HG02981 (cell line): ENCODE data around the gene HGFAC.
"Not testable (repeated sequence)": the region's sequence is repeated elsewhere in the genome, so short reads cannot be mapped to it uniquely, and the experiment has no call there.

Source experiments
- ATAC-seq: cut with Tn5 transposase; IDR thresholded peaks from one replicate; pipeline ENCODE4 v1.9.1; 2021; ENCODE audit warnings: mild to moderate bottlenecking, moderate library complexity; ENCODE audit not compliant: unreplicated experiment

The HGFAC gene

DNA sequence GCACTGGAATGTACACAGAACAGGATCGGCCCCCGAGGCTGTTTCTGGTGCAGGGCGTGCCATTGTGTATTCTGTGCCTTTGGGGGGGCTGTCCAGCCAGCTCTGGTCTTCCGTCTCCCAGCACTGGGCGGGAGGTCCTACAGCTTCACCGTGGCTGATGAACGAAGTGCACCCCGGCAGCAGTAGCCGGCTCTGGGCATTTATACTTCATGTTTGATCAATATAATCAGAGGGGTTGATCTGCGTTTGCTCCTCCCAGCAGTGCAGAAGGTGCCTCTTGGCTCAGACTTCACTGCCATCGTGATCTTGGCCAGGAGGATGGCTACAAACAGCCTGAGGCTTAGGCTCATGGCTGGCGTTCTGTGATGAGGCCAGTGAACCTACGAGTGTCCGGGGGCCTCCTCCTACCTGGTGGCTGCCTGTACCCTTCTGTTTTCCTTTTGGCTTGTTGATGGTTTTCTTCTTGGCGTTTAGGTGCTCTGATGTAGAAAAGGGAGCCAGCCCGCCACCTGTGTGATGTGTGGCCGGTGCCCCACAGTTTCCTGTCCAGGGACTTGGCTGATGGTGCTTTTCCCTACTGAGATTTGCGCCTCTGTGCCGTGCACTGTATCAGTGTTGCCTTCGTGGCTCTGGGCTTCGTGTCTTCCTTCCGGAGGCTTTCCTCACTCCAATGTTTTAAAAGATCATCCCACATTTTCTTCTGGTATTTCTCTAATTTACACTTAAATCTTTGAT lies 31.2 kb upstream of the HGFAC start:
- ATAC-seq: no peak

DNA sequence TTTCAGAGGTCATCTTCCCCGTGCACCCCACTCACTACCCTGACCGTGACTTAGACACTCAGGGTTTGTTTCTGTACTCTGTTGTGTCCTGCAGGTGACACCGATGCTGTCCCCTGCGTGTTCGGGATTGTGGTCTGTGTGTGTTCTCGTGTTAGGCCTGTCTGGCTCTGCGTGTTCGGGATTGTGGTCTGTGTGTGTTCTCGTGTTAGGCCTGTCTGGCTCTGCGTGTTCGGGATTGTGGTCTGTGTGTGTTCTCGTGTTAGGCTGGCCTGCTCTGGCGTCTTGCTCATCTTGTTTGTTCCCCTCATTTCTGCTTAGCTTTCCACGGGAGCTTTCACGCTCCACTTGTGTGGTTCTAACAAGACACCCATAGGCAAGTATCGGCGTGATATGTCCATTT lies 30.6 kb upstream of the HGFAC start:
- ATAC-seq: not testable (repeated sequence)

DNA sequence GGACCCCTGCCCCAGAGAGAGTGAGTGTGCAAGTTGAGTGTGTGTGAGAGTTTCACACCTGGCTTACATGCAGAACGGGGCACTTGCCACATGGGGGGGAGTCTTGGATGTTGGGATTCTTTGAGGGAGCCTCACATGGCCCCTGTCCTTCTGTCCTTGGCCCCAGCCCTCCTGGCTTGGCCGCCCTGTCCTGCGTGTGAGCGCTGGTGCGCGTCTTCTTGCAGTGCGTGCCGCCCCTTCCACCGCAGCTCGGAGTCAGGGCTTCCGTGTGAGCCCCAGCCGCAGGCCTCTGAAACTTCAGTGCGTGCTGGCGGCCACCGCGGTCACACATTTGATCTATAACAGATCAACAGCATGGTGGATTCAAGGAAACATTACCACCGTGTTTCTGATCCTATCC lies 30.1 kb upstream of the HGFAC start:
- no peak for ATAC-seq

DNA sequence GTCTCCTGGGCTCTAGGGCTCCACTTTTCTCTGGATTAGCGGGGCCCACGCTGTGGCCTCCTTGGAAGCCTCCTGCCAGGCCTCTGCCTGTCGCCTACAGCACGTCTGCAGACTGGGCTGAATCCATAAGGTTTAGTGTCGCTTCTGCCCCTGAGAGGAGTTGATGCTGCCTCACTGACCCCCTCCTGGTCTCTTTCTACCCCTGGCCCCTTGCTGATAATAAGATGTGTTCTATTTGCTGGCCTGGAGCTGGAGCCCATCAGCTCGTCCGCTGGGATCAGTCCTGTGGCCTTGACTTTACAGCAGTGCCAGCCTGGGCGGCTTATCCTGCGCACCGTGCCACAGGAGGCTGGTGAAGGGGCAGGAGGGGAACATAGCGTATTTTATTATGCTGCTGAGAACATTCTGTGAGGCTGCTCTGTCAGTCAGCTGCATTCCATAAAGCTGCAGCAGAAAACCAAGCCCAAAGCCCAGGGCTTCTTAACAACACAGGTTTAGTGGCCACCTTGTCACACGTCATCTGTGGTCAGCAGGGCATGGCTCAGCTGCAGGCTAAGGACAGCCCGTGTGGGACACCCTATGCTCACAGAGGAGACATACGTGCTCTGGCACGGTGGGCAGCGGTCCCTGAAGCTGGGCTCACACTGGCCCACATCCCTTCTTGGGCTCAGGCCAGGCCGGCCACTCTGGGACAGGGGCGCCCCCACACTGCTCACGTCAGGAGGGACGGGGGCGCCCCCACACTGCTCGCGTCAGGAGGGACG lies 29.3 kb upstream of the HGFAC start:
- no peak for ATAC-seq

DNA sequence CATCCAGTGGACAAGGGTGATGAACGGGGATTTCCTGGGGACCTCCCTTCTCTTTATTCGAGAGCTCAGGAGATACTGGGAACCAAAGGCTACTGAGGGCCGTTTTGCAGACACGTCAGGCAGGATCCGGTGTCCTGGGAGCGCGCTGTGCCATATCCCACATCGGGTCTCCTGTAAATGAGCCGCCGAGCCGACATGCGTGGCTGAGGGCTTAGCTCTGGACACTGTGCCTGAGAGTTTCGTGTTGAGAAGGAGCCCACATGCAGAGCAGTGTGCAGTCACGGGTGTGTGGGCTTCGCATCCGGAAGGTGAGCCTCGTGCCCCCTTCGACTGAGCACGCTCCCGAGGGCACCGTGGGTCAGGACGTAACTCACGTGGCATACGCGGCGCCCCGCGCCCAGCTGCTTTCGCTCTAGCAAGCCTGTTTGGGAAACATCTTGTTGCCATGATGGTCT lies 28.5 kb upstream of the HGFAC start:
- ATAC-seq: no peak

DNA sequence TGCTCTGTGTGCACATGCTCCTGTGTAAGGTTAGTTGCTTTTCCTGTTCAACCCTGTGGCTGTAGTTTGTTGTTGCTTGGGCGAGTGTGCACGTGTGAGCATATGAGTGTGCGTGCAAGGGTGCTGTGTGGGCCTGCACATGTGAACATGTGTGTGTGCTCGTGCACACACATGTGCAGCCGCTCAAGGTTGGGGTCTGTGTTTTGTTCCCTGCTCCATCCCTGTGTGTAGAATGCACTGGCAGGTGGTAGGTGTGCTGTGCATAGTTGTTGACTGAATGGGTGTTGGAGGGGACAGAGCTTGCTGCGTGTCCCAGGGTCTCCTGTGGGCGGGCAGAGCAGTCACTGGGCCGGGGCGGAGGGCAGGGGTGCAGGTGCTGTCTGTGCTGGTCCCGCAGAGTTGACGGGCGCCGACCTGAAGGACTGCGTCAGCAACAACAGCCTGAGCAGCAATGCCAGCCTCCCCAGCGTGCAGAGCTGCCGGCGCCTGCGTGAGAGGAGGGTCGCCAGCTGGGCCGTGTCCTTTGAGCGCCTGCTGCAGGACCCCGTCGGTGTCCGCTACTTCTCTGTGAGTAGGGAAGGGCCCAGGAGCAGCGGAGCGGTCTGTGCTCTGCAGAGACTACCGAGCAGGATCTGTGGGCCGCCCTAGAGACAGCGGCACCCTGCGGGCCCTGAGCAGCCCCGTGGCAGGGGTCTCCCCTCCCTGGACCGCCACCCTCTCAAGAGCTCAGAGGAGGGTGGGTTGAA lies 27.9 kb upstream of the HGFAC start:
- no peak for ATAC-seq

DNA sequence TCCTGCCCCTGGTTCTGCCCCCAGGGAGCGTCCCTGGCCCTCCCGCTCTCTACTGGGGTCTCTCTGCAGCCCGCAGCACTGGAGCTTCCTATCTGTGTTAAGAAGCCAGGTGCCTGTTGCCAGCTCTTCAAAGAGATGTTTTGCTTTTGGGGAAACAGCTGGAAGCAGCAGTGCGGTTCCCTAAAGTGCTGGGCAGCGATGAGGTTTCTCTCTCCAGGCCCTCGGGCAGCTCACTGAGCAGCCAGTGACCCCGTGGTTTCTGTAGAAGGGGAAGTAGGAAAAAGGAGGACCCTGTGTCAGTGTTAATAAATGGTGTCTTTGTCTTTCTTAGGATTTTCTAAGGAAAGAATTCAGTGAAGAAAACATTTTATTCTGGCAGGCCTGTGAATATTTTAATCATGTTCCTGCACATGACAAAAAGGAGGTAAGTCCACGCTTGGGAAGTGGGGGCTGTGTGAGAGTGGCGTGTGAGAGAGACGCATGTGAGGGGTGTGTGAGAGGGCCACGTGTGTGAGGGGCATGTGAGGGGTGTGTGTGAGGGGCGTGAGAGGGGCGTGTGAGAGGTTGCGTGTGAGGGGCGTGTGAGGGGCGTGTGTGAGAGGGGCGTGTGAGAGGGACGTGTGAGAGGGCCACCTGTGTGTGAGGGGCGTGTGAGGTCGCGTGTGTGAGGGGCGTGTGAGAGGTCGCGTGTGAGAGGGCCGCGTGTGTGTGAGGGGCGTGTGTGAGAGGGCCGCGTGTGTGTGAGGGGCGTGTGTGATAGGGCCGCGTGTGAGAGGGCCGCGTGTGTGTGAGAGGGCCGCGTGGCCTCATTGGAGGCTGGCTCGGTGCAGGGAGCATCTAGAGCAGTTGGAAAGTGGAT lies 27.1 kb upstream of the HGFAC start:
- ATAC-seq: no peak

DNA sequence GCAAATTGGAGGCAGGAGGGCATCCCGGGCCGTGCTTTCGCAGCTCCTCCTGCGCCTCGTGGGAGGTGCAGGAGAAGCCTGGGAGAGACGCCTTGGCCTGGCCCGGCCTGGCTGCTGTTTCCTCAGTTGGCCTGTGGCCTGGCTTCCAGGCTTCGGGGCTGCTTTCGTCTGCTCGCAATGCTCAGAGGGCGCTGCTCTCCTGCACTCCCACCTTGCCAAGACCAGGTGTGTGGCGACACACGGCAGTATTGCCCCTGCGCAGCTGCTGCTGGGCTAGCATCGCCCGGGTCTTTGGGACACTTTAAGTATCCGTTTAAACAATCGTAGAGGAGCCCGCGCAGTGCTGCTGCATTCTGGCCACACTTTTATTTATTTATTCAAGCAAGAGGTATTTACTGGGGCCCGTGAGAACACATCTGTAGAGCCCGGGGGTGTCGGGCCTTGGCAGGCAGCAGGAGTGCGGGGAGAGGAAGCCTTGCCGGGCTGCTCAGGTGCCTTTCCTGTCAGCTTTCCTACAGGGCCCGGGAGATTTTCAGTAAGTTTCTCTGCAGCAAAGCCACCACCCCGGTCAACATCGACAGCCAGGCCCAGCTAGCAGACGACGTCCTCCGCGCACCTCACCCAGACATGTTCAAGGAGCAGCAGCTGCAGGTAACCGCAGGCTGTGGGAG lies 26.2 kb upstream of the HGFAC start:
- no peak for ATAC-seq

DNA sequence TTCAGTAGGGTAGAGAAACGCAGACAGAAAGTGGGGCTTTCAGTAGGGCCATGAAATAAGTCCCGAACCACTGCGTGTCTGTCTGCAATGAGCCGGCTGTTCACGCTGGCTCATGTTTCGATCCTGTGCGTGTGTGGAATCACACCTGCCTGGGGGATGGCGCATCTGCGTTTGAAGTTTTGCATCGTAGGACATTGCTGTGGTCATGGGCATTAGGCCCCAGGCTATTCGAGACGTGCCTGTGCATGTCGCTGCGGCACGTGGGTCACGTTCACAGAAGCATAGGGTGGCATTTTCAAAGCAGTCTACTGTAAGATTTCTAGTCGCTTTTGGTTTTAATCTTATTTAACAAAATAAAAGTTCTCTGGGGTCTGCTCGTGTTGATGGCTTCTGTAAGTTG lies 25.5 kb upstream of the HGFAC start:
- ATAC-seq: no peak

DNA sequence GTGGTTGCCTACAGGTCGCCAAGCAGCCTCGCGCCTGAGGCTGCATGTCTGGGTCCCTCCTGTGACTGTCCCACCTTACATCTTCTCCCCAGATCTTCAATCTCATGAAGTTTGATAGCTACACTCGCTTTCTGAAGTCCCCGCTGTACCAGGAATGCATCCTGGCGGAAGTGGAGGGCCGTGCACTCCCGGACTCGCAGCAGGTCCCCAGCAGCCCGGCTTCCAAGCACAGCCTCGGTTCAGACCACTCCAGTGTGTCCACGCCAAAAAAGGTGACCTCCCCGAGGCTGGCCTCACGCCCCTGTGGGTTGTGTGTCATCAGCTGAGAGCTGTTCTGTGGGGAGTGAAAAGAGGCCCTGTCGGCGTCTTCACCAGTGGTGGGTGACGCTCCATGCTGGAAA lies 24.9 kb upstream of the HGFAC start:
- no peak for ATAC-seq

DNA sequence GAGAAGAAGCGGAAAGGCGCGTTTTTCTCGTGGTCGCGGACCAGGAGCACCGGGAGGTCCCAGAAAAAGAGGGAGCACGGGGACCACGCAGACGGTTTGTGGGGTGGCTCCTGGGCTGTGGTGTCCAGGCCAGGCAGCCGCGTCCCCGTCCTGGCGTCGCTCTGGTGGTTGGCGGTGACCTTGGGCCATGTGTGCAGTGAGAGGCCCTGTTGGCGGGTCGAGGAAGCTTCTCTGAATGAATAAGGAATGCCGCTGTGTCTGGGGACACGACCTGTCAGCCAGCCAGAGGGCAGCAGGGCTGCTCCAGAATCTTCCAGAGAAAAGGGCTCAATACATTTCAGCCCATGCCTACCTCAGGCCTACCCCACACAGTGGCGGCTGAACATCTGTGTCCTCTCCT lies 24.3 kb upstream of the HGFAC start:
- no peak for ATAC-seq

DNA sequence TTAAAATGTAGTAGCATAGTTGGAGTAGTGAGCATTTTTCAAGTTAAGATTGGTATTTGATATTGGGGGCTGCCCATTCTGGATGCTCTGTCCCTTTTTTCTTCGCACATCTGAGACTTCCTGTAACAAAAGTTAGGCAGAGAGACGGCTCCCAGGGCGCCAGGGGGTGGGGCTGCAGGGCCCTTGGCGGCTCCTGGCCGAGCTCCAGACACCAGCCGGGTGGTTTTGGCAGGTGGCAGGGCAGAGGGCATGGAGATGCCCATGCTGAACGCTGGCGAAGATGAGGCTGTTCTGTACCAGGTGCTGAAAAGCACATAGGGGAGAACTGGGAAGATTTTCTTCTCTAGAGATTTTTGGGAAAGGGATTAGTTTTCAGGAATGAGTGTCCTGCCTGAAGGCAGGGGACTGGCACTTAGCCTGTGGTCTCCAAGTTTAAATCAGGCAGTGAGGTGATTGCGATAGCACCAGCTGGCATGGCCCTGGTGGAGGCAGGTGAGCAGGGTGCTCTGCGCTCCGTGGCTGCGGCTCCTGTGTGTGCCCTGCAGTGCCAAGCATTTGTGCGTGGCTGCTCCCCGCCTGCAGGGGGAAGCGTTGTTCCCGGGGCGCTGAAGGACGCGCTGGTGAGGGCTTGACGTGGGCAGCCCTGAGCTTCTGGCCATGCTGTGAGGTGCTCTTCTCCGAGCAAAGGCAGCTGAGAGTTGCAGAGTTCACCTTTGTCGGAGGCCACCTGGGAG lies 23.6 kb upstream of the HGFAC start:
- ATAC-seq: no peak

DNA sequence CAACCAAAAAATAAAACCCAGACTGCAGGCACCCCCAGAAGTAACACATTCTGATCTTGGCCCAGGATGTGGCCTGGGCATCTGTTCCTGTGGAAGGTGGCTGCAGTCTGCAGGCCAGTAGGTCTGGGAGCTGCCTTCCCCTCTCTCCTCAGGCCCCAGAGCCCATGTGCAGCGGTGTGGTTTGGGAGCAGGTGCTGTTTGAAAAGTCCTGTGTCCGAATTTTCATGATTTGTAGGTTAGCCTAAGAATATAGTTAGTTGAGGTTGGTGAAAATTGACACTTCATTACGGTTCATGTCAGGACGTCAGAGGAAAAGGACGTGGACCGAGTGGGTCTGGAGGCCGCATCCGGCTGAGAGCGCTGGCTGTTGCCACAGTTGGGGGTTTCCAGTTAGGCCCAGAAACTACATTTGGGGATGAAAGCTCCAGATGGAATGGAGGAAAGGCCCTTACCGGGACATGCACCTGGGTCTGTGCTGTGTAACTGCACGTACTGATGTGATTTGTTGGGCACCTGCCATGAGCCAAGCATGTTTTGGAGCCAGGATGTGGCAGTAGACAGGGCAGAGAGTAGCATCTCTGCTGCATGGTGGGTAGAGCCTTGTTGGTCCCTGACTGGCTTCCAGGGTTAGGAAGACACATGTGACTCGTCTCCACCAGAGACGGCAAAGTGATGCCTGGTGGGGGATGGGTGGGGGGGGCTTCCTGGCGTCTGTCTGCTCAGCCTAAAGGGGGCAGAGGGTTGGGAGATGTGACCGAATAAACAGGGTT lies 21.7 kb upstream of the HGFAC start:
- no peak for ATAC-seq

DNA sequence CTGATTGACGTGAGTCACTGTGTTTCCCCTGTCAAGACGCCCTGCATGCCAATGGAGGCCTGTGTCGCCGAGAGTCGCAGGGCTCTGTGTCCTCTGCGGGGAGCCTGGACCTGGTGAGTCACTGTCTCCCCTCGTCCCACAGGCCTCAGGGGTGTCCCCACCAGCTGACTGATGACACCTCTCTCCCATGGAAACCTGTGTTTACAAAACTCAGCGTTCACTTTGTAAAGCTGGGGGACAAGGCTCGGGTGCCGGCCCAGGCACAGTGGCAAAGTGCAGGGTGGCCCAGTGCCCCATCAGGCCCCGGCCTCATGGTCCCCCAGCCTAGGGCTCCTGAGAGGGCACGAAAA lies 21.2 kb upstream of the HGFAC start:
- ATAC-seq: no peak

DNA sequence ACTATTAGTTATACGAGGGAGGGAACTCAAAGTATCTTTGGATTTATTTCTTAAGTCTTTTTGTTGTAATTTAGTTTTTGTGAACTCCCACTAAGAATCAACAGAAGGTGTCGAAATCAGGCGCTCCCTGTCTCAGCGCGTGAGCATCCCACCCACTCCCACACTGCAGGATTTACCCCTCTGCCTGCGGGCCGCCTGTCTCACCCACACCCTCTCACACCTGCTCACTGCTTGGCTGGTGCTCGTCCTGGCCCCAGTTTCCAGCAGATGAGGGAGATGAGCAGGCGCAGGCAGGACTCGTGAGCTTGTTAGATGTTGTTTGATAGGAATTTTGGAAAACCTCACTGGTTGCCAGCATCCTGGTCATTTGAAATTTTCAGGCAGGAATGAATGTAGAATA lies 20.8 kb upstream of the HGFAC start:
- no peak for ATAC-seq

DNA sequence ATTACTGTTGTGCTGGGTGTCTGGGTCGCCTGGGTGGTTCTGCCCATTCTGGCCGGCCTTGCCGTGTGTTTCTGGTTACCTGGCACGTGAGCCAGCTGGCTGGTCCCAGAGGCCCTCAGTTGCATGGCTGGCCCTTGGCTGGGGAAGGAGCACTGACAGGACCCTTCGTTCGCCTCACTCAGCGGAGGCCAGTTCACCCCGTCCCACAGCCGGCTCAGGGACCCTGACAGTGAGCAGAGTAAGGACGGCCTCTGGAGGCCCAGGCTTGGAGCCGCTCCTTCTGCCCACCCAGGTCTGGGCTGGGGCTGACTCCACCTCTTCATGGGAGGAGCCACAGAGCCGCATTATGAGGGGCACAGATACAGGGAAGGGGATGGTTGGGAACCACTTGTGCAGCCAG lies 20.3 kb upstream of the HGFAC start:
- no peak for ATAC-seq

DNA sequence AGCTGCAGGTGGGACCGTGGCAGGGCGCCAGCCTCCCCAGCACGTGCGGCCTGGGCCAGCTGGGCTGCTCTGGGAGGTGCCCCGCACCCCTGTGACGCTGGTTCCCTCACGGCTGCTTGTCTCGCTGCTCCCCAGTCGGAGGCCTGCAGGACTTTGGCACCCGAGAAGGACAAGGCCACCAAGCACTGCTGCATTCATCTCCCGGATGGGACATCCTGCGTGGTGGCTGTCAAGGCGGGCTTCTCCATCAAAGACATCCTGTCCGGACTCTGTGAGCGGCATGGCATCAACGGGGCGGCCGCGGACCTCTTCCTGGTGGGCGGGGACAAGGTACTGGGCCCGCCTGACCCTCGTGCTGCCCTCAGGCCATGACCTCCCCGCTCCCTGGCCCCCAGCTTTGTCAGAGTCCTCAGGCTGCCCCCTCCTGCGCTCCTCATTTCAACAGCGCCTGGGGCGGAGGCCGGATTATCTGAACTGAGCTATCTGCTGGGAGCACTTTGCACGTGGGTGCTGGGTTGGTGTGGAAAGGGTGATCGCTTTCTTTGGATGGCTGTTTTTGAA lies 19.4 kb upstream of the HGFAC start:
- ATAC-seq: no peak

DNA sequence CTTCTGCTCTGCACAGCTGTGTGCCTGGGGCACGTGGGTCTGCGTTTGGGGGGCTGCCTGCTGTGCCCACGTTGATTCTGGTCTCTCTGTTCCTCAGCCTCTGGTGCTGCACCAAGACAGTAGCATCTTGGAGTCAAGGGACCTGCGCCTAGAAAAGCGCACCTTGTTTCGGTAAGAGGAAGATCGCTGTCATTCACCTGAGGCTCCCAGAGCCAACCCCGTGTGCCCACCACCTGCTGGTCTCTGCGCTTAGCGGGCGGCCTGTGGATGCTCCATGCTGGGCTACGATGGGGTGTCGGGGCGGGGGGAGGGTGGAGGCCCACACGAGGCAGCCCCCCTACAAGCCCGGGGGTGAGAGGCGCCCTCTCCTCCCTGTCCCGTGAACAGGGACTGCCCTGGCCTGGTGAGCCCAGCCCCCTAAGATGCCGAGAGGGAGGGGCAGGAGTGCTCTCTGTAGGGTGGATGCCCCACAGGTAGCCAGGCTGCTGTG lies 18.9 kb upstream of the HGFAC start:
- no peak for ATAC-seq

DNA sequence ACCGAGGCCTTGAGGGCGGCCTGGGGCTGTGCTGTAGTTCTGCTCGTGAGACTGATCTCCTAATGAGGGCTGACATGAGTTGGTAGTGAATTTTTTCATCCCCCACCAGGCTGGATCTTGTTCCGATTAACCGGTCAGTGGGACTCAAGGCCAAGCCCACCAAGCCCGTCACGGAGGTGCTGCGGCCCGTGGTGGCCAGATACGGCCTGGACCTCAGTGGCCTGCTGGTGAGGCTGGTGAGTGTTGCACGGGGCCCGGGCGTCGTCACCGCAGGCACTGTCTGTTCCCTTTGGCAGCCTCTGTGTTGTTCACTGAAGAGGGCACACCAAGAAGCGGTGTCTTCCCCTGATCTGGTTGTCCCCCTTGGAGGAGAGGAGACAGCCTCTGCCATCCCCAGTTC lies 18.4 kb upstream of the HGFAC start:
- ATAC-seq: no peak
